SIG-M5 treated with dmso at 0.1 percent for 504 hours (cell line): ENCODE measurements around the gene CCDC167.
"Not testable (repeated sequence)": the region's sequence is repeated elsewhere in the genome, so short reads cannot be mapped to it uniquely, and the experiment has no call there.

ENCODE experiments used
- DNase-seq: peaks from one replicate; lab custom pipeline; 2025; ENCODE audit not compliant: unreplicated experiment; lab: John Stamatoyannopoulos, UW

Gene CCDC167

DNA sequence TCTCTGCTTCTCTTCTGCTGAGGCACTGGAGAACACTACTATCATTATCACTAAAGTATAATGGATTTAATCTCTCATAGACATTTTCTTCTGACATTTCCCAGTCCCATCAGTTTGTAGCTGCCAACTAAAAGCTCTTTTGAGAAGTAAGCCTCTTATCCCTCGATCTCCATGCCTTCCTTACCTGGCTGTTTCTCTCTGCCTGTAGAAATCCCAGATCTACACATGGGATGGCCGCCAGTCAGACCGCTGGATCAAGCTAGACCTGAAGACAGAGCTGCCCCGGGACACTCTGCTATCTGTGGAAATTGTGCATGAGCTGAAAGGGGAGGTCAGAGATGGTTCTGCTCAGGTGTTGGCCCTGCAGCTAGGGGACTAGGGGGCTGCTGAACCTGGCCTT lies 25.4 kb downstream of the CCDC167 start:
- no peak for DNase-seq

DNA sequence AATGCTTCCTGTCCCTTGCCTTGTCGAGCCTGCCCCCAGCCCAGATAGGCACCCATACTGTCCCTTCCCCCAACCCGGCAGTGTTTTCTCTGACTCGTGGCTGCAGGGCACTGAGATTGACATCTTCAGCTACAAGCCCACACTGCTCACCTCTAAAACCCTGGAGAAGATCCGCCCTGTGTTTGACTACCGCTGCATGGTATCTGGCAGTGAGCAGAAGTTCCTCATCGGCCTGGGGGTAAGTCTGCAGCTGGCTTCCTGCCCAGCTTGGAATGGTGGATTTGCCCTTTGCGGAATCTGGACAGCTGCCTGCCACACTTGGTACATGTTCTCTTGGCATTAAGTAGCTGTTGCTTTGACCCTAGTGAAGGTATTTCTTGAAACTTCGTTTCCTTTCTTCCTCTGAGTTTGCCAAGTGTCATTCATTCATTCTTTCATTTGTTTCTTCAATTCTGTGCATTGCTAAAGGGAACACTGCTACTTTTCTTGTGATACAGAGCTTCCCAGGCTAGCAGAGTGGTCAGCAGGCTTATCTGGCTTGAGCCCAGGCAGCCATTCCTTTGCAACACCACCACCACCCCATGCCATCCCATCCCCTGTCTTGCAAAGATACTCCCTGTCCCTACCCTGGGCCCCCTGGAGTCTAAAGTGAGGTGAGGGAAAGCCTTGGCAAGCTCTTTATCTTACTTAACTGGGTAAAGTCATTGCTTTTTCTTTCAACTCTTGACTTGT lies 26.2 kb downstream of the CCDC167 start:
- no peak for DNase-seq

DNA sequence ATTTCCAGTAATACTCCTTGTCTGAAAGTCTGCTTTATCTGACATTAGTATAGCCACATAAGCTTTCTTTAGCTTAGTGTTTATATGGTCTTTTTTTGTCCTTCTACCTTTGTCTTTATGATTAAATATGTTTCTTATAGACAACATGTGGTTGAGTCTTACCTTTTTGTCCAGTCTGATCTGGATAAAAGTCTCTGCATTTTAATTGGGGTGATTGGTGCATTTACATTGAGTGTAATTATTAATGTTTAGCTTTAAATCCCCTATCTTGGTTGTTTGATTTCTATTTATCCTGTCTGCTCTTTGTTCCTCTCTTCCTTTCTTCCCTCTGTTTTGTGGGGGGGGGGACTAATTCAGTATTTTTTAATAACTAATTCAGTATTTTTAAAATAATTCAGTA lies 32.0 kb downstream of the CCDC167 start:
- DNase-seq = no peak

DNA sequence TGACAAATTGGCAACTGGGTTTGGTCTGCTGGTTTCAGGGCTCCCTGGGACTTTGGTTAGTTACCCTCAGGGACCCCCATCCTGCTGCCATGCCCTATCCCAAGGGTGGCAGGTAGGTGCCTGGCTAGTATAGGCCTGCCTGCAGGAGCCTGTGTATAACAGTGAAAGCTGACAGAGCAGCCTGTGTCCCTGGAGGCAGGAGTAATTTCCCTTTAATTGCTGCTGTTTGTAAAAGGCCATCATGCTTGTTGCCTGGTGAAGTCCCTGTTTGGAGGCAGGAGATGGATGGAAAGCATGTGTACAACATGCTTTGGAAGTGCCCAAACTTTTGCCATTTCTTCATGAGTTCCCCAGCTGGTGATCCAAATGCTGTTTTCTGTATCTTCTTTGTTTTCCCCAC lies 36.6 kb downstream of the CCDC167 start:
- no peak for DNase-seq

DNA sequence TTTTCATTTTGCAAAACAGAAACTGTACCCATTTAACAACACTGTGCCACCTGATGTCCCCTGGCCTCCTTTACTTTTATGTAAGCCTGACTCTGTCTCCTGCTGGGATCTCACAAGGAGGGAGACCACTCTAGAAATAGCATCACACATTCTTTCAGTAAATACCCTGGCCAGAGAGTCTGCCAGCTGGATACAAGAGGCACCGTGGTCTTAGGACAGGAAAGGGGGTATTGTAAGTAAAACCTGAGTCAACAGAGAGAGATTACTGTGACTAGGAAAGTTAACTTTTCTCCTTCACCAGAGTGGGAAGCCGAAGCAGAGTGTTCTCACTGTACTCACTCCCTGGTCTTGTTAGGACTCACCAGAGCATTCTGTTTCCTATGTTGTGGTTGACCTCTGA lies 38.9 kb downstream of the CCDC167 start:
- no peak for DNase-seq

DNA sequence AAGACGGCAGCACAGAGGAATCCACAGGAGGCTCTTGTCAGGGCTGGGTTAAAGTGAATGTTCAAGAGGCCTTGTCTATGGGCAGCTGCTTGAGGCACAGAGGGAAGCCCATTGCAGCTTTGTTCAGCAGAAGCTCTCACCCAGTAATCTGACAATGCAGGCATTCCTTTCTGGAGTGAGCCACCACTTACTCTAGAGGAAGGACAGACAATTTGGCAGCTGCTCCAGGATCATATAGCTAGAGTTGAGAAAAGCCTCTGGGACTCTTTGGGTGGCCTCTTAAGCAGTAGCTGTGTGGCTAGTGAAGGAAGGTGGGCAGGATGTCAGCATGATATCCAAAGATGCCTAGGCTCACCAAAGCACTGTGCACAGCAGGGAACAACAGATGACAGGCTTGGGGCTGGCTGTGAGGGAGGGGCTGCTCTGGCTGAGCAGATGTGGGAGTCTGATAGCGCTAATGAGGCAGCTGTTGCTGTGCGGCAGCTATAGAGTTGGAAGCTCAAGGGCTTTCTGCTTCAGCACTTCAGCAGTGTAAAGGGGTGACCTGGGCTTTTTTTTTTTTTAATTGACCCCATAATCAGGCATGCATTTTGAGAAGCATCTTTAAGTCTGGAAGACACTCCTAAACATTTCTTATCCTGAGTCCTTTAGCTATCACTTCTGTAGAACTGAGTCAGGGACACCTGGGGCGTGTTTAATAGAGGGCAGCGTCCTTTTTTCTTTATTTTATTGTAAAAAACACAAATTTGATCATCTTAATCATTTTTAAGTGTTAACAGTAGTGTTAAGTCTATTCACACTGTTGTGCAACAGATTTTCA lies 39.5 kb downstream of the CCDC167 start:
- DNase-seq = no peak

DNA sequence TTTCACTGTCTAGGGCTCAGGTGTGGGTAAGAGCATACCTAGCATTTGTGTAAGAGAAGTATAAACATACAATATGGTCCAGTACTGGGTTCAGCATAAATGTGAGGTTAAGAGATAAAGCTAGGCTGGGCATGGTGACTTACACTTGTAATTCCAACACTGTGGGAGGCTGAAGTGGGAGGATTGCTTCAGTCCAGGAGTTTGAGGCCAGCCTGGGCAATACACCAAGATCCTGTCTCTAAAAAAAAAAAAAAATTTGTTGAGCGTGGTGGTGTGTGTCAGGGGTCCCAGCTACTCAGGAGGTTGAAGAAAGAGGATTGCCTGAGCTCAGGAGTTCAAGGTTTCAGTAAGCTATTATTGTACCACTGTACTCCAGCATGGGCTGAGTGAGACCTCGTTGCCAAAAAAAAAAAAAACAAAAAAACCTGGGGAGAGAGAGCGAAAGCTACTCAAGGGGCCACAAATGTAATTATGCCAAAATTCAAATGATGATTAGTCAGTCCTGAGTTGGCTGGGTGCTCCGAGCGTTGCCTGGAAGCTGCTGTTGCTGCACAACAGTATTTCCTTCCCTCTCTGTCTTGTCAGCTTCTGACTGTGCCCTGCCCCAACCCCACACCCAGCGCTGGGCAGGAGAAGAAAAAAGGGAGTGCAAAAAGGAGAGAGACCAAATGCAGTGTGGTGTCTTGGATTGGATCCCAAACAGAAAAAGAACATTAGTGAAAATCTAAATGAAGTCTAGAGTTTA lies 42.7 kb downstream of the CCDC167 start:
- no peak for DNase-seq

DNA sequence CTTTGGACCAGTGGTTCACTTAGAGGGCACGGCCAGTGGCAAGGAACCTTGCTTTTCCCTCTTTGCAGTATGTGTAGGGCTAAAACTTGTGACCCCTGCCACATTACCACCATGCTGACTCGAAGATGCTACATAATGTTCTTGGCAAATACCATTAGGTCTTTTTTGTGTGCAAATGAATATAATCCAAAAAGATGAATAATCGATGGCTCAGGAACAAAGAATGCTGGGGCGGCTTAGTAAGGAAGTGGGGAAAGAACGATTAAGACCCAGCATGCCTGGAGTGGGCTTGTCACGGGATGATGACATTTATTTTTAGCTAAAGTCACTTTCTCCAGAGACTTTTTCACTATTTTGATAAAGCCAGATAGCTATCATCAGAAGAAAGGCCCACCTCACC lies 43.6 kb downstream of the CCDC167 start:
- no peak for DNase-seq

DNA sequence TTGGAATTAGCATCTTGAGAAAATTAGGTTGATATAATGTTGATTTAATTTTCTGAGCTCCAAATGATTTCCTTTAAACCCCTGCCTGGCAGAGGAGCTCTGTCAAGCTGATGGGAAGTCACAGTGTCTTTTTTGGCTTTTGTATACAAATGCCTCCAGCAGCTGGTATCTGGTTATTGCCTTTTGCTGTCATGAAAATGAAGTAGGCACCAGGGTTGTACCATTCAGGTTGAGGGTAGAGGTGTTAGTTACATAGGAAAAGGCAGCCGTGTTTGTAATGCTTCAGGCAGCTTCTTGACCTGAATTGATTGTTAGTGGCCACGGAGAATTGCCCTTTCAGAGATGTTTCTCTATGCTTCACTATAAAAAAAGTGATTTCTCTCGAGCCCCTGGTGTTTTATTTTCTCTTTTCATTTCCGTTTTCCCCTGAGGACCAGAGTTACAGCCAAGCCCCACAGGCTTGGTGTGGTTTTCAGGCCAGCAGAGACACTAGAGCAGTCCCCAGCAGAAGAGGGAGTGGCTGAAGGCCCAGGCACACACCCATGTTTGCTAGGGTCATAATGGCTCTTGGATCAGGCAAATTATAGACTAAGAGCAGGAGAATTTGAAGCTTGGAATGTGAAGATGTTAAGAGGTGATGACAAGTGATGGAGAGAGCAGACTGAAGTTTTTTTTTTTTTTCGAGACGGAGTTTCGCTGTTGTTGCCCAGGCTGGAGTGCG lies 45.1 kb downstream of the CCDC167 start:
- no peak for DNase-seq

DNA sequence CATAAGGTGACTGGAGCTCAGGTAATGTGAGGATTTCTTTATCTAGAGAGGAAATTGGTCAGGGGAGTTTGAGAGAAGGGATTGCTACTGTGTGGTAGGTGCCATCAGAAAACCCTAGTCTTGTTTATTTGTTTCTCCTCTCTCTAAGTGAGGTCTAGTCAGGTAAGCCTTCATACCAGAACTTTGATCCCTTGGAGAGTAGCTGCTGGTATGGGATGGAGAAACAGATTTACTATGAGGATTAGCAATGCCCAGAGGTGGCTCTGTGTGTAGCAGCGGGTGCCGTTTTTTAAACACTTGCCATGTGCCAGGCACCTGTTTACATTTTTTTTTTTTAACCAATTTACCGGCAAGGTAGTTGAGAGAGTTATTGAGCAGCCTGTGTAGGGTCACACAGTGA lies 47.2 kb downstream of the CCDC167 start:
- DNase-seq = no peak

DNA sequence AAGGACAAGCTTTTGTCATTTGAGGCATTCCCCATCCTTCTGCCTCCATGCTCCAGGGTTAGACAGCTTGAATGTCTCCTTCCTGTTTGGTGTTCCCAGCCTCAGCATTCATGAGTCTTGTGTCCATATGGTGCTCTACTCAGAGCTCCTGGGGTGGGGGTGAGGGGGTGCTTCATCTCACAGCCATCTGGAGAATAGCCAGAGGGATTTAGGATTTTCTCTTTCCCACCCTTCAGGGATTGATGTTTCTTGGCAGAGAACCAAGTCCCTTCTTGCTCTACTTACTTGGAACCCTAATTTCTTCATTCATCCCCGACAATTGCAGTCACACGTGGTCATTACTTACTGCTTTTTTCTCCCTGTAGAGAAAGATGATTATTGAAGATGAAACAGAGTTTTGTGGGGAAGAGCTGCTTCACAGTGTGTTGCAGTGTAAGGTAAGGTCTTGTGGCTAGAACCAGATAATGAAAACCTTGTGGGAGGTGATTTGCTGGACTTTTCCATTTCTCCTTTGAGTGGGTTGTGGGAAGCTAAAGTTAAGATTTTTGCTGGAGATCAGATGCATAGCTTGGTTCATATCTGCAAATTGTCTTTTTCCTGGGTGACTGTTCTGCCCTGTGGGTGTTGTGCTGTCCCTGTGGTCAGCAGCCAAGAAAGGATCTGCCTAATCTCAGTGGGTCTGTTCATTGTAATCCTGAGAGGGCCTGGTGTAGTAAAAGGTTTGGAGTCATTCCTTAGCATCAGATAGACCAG lies 48.1 kb downstream of the CCDC167 start:
- no peak for DNase-seq

DNA sequence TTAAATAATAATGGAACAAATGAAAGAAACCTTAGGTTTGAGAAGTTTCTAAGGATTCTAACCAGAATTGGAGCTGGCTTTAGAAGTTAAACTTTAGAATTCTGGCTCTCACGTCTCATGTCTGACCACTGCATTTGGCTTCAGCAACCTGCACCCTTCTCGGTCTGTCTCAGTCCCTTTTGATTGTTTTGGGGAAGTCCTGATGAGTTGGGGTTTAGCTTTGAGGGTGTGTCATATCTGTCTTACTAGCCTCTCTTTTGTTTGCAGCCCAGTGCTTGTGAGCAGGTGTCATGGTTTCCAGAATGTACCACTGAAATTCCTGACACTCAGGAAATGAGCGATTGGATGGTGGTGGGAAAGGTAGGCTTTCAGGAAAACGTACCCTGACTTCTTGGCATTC lies 49.7 kb downstream of the CCDC167 start:
- no peak for DNase-seq

DNA sequence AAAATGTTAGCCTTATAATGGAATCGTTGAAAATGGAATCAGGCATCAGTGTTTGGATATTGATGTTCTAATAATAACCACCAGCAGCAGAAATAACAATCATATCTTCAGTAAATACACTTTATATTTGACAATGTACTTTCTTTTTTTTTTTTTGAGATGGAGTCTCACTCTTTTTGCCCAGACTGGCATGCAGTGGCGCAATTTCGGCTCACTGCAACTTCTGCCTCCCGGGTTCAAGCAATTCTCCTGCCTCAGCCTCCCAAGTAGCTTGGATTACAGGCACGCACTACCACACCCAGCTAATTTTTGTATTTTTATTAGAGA lies 56.5 kb downstream of the CCDC167 start:
- not testable (repeated sequence) for DNase-seq

DNA sequence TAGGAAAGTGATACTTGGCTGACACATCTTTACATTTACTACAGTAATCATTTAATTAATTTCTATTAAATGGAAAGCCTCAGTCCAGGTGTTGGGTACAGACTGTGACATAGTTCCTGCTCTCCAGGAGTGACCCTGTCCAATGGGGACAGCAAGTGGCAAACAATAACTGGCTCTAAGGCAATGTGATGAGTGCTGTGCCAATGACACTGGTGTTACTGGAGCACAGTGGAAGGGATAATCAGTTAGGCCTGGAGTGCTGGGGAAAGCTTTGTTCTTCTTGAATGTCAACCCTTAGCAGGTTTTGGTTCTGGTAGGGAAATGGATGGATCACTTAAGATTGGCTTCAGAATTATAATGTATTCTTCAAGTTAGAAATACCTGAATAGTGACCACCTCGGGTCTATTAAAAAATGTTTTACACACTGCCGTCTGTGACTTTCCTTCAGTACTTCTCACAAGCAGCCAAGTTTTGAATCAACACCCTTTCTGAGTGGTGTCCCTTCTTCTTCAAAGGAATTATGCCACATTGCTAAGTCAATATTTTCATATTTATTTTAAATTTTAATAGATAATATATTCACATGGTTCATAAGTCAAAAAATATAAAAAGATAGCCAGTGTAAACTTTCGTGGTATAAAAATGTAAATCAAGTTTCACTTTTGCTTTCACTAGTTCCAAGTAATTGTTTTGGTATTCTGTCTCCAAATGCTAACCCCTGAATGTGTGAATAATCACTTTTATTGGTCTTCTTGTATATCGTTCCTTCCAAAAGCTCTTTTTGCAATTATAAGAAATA lies 57.1 kb downstream of the CCDC167 start:
- no peak for DNase-seq

DNA sequence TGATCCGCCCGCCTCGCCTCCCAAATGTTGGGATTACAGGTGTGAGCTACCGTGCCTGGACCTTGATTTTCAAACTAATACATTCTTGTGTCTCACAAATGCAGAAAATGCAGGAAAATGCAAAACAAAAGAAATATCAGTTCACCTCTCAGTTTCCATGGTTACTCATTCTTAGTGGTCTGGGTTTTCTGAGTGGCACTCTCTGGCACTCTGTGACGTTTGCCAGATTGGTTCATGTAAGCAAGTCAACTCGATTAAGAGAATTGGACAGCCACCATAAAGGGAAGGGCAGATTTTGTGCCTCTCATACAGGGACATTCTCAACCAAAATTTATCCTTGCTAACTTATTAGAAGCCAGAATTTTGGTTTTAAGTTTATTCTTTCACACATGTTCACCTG lies 58.0 kb downstream of the CCDC167 start:
- no peak for DNase-seq

DNA sequence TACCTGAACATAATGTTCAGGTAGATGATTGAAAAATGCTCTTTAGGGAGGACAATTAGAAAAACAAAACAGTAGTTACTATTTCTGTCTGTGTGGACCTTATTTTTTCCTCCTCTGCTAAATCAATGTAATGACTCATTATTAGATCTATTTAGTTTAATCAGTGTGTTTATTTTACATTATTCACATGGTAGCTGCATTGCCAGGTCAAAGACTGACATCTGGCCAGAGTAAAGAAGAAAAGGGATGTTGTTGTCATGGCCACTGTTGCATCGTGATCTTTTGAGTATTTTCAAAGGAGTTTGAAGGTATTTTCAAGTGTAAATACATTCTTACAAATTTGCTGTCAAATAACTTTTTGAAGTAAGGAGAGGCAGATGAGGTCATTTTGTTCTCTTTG lies 60.8 kb downstream of the CCDC167 start:
- no peak for DNase-seq

DNA sequence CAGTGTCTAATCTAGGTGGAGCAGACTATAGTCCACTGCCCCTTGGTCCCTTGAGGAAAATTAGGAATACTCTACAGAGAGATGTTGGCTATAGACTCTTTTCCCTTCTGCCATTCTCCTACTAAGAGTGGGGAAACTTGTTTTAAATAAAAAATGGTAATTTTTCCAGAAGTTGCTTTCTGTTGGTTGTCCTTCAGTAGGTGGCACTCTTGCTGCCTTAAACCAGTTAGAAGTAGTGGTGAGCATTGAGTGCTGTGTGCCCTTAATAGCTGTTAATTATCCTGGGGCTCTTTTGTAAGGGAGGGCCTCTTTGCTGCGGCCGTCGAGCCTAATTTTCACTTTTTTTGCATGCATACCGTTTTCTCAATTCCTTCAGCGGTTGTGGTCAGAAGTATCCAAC lies 63.9 kb downstream of the CCDC167 start:
- no peak for DNase-seq

DNA sequence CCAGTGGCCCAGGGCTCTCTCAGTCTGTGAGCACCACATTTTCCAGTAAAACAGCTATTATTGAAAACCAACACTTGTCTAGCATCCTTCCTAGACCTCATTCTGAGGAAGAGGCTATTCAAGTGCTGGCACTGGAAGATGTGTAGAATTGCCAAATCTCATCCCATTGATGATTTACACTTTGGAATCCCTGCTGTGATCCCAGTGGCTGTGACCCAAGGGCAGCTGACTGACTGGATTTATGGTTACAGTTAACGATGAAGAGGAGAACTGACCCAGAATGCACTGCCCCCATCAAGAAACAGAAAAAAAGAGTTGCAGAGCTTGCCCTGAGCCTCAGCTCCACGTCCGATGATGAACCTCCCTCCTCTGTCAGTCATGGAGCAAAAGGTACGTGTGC lies 64.3 kb downstream of the CCDC167 start:
- no peak for DNase-seq

DNA sequence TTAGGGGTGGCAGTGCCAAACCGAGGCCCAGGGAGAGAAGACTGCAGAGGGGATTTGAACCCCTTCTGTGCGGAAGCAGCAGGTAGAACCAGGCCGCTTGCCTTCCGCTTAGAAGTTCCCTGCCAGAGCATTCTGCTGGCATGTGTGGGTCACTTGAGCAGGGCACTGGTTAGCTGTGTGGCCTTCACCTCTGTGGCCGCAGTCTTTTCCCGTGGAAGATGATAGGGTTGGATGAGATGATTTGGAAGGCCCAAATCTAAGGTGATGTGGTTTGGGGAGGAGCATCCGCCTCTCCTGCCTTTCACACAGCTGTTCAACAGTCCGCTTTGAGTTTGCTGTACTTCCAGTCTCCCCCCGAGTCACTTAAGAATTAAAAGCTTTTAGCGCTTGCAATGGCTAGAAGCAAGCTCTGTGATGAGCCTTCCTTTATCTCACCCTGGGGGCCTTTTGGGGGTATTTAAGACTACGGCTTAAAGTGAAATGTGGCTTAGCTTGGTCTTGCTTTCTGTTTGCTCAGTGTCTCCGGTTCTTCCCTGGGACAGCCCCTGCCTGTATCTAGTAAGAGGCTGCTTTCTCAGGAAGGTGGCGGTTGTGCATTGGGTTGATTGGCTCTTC lies 65.9 kb downstream of the CCDC167 start:
- peak; percentile 2 for DNase-seq
